ENCODE data around the gene STAG3.
"Not testable (repeated sequence)": the region's sequence is repeated elsewhere in the genome, so short reads cannot be mapped to it uniquely, and the experiment has no call there.

DNA sequence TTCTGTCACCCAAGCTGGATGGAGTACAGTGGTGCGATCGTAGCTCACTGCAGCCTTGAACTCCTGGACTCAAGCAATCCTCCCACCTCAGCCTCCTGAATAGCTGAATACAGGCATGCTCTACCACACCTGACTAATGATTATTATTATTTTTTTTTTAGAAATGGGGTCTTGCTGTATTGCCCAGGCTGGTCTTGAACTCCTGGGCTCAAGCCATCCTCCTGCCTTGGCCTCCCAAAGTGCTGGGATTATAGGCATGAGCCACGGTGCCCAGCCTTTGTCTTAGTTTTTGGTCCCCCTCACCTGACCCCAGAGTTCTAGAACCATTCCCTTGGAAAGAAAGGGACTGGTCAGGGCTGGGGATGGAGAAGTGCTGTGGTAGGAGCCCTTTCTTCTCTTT lies 2.4 kb downstream of the STAG3 start:
- TF ChIP-seq CTCF (IDR thresholded peaks at IDR 0.05; ENCODE audit: insufficient read depth, low read depth, low read length); EZH2 (IDR thresholded peaks at IDR 0.05; ENCODE audit: insufficient read depth, low read length): not testable (repeated sequence)

All from astrocyte (in vitro differentiated cells and primary cell).